ENCODE data around the gene ANKRD10. TPM values are rescaled to one million over a fixed set of nuclear protein-coding genes. Genes with fewer than 3 reads are reported as not detected.

Gene ANKRD10
- total RNA-seq, 1 donor from 2014 or later: 228 TPM

- no peak for TF ChIP-seq CTCF (IDR thresholded peaks at IDR 0.05; ENCODE audit: unreplicated experiment)
- Mint-ChIP-seq H3K27me3 (peaks cover 3% of the 10 kb centered on the region), H3K36me3 (ENCODE audit: insufficient read depth) (peaks cover 4% of the 10 kb centered on the region), H3K4me1 (ENCODE audit: low read depth) (peaks cover 15% of the 10 kb centered on the region), H3K27ac (no peak overlapping the region), H3K9me3 (ENCODE audit: low read depth) (peaks cover 3% of the 10 kb centered on the region), H3K4me3 (ENCODE audit: low read depth) (no peak overlapping the region)
- no peak for DNase-seq (ENCODE audit: low spot score, unreplicated experiment)
Measured at GRCh38 chr13:110879482-110879881, 35.4 kb downstream of the ANKRD10 start.

GRCh38 chr13:110877737-110878258 lies 37.1 kb downstream of the ANKRD10 start:
- TF ChIP-seq CTCF (IDR thresholded peaks at IDR 0.05; ENCODE audit: unreplicated experiment): no peak
- Mint-ChIP-seq H3K4me3 (ENCODE audit: low read depth) (no peak overlapping the region), H3K4me1 (ENCODE audit: low read depth) (peaks cover 7% of the 10 kb centered on the region), H3K9me3 (ENCODE audit: low read depth) (peaks cover 3% of the 10 kb centered on the region), H3K27ac (no peak overlapping the region), H3K36me3 (ENCODE audit: insufficient read depth) (peaks cover 4% of the 10 kb centered on the region), H3K27me3 (peaks cover 6% of the 10 kb centered on the region)
- DNase-seq (ENCODE audit: low spot score, unreplicated experiment): no peak

DNA sequence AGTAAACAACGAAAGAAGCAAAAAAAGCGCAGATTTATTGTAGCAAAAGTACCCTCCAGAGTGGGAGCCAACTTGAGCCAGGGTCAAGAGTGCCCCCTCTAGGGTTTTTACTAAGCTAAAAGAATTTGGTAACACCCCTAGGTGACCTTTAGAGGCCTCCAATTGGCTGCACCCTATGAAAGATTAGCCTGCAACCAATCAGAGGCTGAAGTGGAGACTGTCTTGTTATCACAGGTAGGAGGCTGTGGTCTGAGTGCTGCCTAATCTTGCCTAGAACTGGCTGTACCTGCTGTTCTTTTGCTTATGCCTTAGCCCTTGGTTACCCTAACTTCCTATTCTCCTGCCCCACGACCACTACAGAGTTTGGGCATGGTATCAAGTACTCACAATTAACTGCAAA lies 38.3 kb downstream of the ANKRD10 start:
- Mint-ChIP-seq H3K36me3 (ENCODE audit: insufficient read depth) (peaks cover 3% of the 10 kb centered on the region), H3K27ac (no peak overlapping the region), H3K9me3 (ENCODE audit: low read depth) (peaks cover 3% of the 10 kb centered on the region), H3K27me3 (peaks cover 6% of the 10 kb centered on the region), H3K4me1 (ENCODE audit: low read depth) (peaks cover 4% of the 10 kb centered on the region), H3K4me3 (ENCODE audit: low read depth) (no peak overlapping the region)
- no peak for TF ChIP-seq CTCF (IDR thresholded peaks at IDR 0.05; ENCODE audit: unreplicated experiment)
- no peak for DNase-seq (ENCODE audit: low spot score, unreplicated experiment)

DNA sequence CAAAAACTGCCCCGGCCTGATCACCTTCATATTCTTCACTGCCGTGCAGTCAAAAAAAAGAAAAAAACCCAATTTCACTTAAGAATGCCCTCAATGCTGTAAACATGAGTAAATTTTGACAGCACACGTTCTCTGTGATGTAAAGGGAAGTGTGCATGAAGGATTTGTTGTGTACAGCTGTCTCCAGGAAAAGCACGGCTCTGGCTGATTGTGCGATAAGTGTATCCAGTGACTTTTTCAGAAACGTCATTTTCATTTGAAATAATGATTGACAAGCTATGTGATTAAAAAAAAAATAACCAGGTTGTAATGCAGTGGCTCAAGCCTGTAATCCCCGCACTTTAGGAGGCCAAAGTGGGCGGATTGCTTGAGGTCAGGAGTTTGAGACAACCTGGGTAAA lies 39.6 kb downstream of the ANKRD10 start:
- Mint-ChIP-seq H3K27ac (no peak overlapping the region), H3K27me3 (peaks cover 15% of the 10 kb centered on the region), H3K4me3 (ENCODE audit: low read depth) (peak overlapping the region; percentile 67), H3K9me3 (ENCODE audit: low read depth) (peaks cover 3% of the 10 kb centered on the region), H3K4me1 (ENCODE audit: low read depth) (peaks cover 4% of the 10 kb centered on the region), H3K36me3 (ENCODE audit: insufficient read depth) (peaks cover 2% of the 10 kb centered on the region)
- TF ChIP-seq CTCF (IDR thresholded peaks at IDR 0.05; ENCODE audit: unreplicated experiment): no peak
- DNase-seq (ENCODE audit: low spot score, unreplicated experiment): no peak

DNA sequence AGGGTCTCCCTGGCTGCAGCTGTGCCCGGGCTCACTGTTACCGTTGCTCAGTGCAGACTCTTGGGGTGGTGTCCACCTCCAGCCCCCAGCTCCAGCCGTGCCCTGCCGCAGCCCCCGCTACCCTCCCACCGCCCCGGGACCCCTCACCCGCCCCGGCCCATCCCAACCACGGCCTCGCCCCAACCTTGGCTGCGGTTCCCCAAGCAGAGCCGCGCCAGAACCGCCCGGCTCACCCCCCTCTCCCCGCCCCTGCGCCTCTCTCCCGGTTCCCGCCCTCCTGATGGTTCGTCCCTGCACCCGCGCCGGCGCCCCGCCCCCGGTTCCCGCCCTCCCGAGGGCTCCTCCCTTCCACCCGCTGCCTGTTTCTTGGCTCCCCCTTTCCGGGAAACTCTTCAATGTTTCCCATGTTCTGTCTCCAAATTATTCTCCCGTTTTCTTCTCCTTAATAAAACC lies 40.3 kb downstream of the ANKRD10 start:
- Mint-ChIP-seq H3K27ac (no peak overlapping the region), H3K4me3 (ENCODE audit: low read depth) (peak overlapping the region; percentile 67)

More for the DNA sequence above, 40.3 kb downstream of the ANKRD10 start:
- H3K36me3 Mint-ChIP-seq (ENCODE audit: insufficient read depth): no peaks in the 10 kb centered on the region
- H3K27me3 Mint-ChIP-seq: peaks cover 19% of the 10 kb centered on the region
- no peak for TF ChIP-seq CTCF (IDR thresholded peaks at IDR 0.05; ENCODE audit: unreplicated experiment)
- H3K9me3 Mint-ChIP-seq (ENCODE audit: low read depth): peaks cover 3% of the 10 kb centered on the region
- H3K4me1 Mint-ChIP-seq (ENCODE audit: low read depth): peaks cover 4% of the 10 kb centered on the region
- peak; percentile 41 for DNase-seq (ENCODE audit: low spot score, unreplicated experiment)
